Kidney glomerular epithelial cell (primary cell): ENCODE measurements around the gene OR2A1.
"Not testable (repeated sequence)": the region's sequence is repeated elsewhere in the genome, so short reads cannot be mapped to it uniquely, and the experiment has no call there.

ENCODE experiments used
- DNase-seq: peaks from one replicate; lab custom pipeline; 2025; lab: John Stamatoyannopoulos, UW

Gene OR2A1

DNA sequence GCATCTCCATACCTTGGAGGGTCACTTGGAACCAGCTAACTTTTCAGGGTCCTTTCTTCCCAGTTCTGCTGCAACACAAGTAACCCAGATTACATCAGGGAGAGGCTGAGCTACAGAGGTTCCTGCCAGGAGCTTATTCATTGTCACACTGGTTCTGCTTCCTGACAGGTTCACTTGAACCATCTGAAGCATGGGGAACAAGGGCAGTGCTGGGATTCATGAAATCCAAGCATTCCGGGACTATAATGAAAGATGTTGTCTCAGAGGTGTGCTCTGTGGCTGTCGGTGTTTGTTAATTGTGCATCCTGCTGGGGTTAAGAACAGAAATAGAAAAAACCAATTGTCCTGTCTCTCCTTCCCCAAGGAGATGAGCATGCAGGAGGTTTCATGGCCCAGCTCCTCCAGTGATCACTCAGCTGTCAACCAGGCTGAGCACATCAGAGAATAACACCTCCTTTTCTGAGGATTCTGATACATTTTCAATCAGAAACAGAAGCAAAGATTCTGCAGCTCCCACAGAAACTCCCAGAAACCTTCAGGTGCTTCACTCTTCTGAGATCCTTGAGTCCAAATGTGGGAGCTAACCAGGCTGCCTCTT is at the start of gene OR2A1:
Gene OR2A1, plus strand, starts transcription at position 548 of the 598 bp plus-strand sequence. CDS start 5,706 bp downstream, outside the sequence.
- DNase-seq = not testable (repeated sequence)

- not testable (repeated sequence) for DNase-seq
Measured at GRCh38 chr7:144264692-144265091, 47.5 kb upstream of the OR2A1 start, which contains the start of gene OR2A7. TSS of gene OR2A7 (minus strand) at chr7:144264792. CDS start at chr7:144259628, 5,164 bp downstream.

GRCh38 chr7:144269188-144269587 is 43.0 kb upstream of the OR2A1 start, which contains the start of gene CTAGE8:
TSS of gene CTAGE8 (minus strand) at chr7:144269288. CDS start at chr7:144269250, 38 bp downstream.
- not testable (repeated sequence) for DNase-seq

DNA sequence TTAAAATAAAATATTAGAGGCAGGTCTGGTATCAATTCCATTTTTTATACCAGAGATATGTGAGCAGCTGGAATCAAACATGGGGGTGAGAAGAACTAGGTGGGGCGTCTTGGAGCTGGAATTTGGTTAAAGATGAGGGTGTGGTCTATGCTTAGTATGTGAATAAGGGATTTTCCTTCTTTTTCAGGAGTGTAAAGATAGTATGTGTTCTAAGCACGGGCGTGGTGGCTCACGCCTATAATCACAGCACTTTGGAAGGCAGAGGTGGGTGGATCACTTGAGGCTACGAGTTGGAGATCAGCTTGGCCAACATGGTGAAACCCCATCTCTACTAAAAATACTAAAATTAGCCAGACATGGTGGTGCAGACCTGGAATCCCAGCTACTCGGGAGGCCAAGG is 36.9 kb upstream of the OR2A1 start:
- DNase-seq = not testable (repeated sequence)

DNA sequence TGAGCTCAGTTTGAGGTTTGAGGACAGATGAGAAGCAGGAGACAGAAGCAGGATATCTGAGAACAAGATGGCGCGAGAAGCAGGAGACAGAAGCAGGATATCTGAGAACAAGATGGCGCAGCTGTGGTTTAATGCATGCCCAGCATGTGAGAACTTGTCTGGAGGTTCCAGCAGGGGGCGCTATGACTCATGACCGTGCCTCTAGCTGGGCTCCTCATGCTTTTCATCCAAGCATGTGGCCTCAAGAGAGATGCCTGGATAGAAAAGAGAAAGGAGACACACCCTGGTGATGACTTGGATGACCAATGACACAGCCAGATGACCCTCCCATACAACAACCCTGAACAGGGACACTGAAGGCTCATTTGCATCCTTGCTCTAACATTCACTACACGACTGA is 32.2 kb upstream of the OR2A1 start:
- not testable (repeated sequence) for DNase-seq

GRCh38 chr7:144281981-144282380 is 30.2 kb upstream of the OR2A1 start:
- DNase-seq = not testable (repeated sequence)

DNA sequence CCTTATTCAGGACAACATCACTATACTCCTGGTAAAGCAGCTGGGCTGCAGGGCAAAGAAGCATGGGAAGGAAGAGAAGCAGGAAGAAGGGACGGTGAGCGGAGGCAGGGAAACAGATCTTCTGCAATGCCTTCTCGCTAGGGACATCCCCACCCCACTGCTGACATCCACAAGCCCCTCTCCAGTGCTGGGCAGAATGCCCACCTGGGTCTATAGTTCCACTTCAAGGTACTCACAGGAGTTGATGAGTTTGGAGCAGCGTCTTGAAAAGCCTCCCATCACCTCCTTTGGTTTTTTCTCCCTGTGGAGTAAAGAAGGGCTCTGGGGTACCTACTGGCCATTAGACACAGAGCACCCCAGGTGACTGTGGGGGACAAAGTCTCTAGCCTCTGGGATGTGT is 29.7 kb upstream of the OR2A1 start:
- not testable (repeated sequence) for DNase-seq

- not testable (repeated sequence) for DNase-seq
Measured at GRCh38 chr7:144283716-144284115, 28.5 kb upstream of the OR2A1 start.

- not testable (repeated sequence) for DNase-seq
Measured at GRCh38 chr7:144287171-144287784, 24.9 kb upstream of the OR2A1 start.

- not testable (repeated sequence) for DNase-seq
Measured at GRCh38 chr7:144291607-144292006, 20.6 kb upstream of the OR2A1 start.

- DNase-seq = not testable (repeated sequence)
Measured at GRCh38 chr7:144292384-144293161, 19.6 kb upstream of the OR2A1 start.

GRCh38 chr7:144293794-144294499 is 18.3 kb upstream of the OR2A1 start:
- DNase-seq = not testable (repeated sequence)

- not testable (repeated sequence) for DNase-seq
Measured at GRCh38 chr7:144302578-144303303, 9.5 kb upstream of the OR2A1 start.

DNA sequence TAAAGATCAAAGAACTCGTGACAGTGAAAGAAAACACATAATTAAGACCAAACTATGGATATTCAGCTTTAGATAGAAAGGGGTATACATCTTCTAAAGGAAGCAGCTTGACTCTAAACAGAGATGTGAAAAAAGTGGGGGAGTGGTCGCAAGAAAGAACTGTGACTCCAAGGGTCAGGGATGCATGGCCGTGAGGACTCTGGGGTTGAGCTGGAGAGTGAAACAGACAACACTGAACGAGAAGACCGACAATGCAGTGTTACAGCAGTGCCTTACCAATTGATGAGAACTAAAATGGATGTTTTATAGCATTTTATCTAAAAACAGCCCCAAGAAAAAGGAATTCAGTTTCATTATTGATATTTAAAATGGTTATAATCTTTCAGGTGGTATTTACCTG is 8.6 kb upstream of the OR2A1 start:
- not testable (repeated sequence) for DNase-seq

DNA sequence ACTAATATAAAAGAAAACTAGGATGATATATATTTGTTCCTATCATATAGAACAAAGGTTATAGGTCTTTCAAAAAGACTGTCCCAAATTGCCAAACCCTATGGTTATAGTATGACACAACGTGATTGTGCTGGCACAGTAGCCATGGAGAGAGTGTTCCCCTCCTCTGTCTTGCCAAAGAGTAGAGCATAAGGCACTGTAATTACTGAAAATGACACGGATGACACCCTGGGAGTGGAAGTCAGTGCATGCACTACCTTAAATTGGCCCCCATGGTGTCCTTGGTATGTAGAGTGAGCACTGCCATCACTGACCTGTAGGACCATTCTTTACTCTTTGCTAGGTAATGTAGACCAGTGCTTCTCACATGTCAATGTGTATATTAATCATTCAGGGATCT is 7.1 kb upstream of the OR2A1 start:
- DNase-seq = not testable (repeated sequence)

DNA sequence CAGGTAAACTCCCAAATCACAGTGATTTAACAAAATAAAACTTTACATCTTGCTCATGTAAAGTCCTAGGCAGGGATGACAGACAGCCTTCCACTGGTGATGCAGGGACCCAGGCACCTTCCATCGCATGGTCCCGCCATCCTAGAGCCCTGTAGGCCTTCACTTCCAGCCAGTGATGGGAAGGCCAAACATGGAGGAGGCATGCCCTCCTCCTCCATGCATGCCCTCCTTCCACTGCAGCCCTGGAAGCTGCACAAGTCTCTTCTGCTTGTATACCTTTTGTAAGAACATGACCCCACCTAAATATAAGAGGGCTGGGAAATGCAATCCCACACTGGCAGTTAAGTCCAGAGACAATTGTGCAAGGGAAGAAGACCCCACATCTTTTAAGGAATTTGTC is 2.5 kb upstream of the OR2A1 start:
- DNase-seq = not testable (repeated sequence)

GRCh38 chr7:144311218-144311617 is 1.0 kb upstream of the OR2A1 start:
- DNase-seq = not testable (repeated sequence)

DNA sequence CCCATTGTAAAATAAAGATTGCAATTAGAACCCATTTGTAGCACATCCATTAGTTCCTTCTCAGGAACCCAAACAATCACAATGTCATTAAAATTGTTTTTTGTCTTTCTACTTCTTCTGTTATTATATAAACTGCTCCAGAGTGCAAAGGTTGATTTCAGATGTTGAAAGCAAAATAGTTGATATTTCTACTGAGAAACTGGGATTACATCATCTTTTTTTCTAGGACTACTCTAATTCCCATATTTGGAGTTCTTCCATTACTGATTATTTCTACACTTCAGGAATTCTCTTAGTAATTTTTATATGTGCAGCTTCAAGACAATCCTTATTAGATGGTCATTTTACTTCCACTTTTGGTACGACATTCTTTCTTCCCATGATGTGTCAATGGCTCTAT is 5.3 kb downstream of the OR2A1 start:
- DNase-seq = not testable (repeated sequence)

DNA sequence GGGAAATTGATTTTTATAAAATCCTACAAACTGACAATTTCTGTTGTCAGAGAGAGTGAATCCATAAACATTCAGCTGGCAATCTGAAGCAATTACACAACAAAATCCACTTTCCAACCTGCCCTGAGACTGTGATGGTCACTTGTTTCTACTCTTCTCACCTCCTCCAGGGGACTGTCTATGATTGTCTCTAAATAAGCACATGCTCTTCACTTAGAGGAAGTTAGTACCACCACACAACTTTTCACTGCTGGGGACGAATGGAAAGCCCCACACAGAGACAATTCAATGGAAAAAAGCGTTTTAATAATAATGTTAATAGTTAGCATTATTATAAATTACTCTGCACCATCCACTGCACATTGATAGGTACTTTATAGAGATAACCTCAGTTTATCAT is 7.3 kb downstream of the OR2A1 start:
- not testable (repeated sequence) for DNase-seq

DNA sequence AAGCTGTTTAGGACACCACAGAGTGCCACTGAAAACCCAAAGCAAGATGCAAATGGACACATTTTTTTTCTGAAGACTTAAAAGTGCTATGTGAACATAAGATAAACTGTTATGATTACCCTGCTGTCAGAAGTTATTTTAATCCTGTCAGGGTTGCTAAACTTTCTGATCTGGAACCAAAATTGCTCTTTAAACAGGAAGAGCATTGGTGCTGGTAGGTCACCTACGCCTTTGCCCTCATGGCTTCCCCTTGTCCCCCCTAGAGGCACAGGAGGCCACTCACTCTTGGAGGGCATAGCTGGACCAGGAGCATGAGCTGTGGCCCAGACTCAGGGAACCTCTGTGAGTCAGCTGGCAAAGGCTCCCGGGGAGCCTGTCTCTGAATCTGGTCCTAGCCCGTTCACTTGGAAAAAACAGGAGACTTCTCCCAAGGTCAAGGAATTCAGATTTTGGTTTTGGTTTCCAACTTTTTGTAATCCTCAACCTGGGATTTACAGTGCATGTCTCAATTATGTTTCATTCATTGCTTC is 9.5 kb downstream of the OR2A1 start:
- DNase-seq = not testable (repeated sequence)

DNA sequence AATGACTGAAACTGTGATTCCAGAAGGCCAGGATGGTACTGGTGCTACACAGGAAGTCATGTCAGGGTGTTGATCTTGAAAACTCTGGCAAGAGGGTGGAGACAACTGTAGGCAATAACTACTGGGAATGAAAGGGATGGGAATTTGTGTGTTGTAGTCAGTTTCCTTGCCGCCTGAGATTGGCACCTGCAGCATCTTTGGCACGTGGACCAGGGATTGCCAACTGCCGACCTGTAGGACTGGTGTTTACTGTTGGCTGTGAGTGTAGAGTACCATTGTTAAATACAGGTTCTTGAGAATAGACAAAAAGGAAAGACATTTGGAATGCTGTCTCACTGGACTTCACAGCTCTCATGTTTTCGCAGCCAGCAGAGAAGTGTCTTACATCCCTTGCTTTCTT is 11.1 kb downstream of the OR2A1 start:
- DNase-seq = not testable (repeated sequence)
